ENCODE results near the gene DHX34. TPM values are rescaled to one million over a fixed set of nuclear protein-coding genes. Genes with fewer than 3 reads are reported as not detected.

The DHX34 gene
- total RNA-seq, 1 experiment from 2014 or later, result 18.9 TPM

DNA sequence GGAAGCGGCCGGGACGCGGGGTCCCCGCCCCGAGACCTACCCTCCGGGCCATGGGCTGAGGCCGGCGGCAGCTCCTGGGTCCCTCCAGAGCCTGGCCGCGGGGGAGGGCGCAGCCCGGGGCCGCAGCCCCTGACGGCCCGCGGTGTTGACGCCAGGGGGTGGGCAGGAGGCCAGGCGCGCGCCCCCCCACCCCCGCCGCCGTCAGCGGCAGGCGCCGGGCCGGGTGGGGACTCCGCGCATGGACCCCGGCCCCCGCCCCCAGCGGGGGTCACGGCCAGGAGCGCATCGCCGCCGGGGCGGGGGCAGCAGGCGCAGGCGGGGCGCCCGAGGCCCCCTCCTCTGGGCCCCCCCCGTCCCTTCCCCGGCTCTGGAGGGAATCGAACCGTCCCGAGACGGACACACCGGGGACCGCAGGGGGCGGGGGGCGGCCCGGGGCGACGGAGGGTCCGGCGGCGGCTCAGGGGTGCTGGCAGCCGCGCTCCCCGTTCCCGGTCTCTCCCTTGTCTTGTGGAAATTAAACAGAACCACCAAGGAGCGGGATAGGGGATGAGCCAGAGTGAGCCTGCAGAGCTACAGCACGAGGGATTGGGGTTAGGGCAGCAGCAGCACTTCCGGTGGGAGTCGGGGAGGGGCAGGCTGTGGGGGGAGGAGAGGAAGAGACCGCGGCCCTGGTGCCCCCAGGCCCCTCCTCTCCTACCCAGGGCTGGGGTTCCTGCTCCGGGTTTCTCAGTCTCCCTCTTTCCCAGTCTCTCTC, 70.1 kb downstream of the DHX34 start, which contains the start of gene MEIS3:
TSS of gene MEIS3 (minus strand) at position 498 of the 754 bp plus-strand sequence. CDS start at position 52, 446 bp downstream.
- peaks cover 24% of the 10 kb centered on the region for H3K27me3 ChIP-seq

DNA sequence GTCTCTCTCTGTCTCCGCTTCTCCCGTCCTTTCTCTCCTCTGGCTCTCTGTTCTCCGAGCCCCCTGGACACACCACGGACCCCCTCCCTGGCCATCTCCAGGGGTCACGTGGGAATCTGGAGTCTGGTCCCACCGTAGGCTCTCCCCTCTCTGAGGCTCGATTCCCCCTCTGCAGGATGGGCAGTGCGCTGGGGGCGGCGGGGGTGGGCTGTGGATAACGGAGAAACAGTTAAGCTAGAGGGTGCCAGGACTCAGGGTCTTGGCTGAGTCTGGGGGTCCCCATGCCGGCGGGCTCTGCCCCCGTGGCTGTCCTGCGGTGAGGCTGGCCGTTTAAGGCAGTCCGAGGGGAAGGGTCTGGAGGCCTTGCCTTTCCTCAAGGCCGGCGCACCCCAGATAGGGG, 70.7 kb downstream of the DHX34 start:
- H3K27me3 ChIP-seq, result peaks cover 24% of the 10 kb centered on the region
- peaks cover 23% of the 10 kb centered on the region; the same call in 1 of the 2 replicates for H3K4me1 ChIP-seq
- H3K36me3 ChIP-seq, result no peaks in the 10 kb centered on the region
- no peak overlapping the region for H3K4me3 ChIP-seq
- DNase-seq, result no peak
- H3K27ac ChIP-seq, result no peak overlapping the region
- no peaks in the 10 kb centered on the region for H3K9me3 ChIP-seq (replicated peaks)

More for the DNA sequence above, 70.1 kb downstream of the DHX34 start, which contains the start of gene MEIS3:
- H3K9me3 ChIP-seq (replicated peaks), result no peaks in the 10 kb centered on the region
- no peaks in the 10 kb centered on the region for H3K36me3 ChIP-seq
- peaks cover 23% of the 10 kb centered on the region; the same call in 1 of the 2 replicates for H3K4me1 ChIP-seq
- peak within 1 kb of the TSS; percentile 64 for H3K4me3 ChIP-seq
- no peak within 1 kb of the TSS for H3K27ac ChIP-seq
- peak in 1 of 2 experiments; percentile 27 for DNase-seq

DNA sequence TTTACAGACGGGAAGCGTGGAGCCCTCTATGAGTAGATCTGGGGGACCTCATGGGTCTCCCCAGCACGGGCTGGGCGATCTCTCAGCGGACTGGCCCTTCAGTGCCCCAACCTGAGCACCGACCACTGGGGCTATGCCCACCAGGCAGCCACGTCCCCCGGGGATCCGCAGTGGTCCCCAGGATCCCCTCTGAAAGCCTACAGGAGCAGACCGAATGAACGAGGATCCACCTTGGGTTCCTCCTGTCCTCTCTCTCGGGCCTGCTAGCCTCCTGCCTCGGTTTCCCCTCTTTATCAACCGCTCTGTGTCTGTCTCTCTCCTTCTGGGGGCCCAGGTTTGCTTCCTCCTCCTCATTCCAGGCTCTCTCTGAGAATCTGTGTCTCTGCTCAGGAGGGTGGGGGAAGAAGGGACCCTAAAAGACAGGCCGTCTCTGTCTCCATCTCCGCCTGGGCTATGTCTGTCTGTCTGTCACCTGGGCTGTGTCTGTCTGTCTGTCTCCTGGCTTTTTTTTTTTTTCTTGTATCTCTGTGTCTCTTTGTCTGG, 72.2 kb downstream of the DHX34 start:
- Histone ChIP-seq H3K9me3 (replicated peaks) (no peaks in the 10 kb centered on the region), H3K4me1 (peaks cover 23% of the 10 kb centered on the region; the same call in 1 of the 2 replicates), H3K27me3 (peaks cover 24% of the 10 kb centered on the region), H3K27ac (no peak overlapping the region), H3K4me3 (no peak overlapping the region; the same call in 1 of the 2 replicates), H3K36me3 (no peaks in the 10 kb centered on the region)
- no peak for DNase-seq

DNA sequence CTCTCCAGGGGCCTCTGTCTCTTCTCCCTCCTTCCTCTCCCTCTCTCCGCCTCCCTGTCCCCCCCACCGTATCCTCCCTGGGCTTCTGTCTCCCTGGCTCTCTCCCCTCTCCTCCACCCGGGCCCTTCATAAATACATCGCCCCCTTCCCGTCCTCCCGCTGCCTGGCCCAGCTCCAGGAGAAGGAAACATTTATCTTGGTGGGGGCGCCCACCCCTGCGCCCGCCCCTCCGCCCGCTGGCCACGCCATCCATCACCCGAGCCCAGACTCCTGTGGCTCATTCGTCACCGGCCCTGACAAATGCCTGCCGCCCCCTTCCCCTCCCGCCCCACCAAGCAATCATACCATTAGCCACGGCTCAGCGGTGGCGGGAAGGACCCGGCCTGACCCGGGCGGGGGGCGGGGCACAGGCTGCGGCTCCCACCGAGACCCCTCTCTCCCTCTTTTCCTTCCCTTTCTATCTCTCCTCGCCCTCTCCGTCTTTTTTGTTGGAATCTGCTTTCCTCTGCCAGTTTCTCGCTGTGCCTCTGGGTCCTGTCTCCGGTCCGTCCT, 72.8 kb downstream of the DHX34 start:
- Histone ChIP-seq H3K27me3 (peaks cover 24% of the 10 kb centered on the region), H3K9me3 (replicated peaks) (no peaks in the 10 kb centered on the region)
- DNase-seq, result peak; percentile 57 to 61

DNA sequence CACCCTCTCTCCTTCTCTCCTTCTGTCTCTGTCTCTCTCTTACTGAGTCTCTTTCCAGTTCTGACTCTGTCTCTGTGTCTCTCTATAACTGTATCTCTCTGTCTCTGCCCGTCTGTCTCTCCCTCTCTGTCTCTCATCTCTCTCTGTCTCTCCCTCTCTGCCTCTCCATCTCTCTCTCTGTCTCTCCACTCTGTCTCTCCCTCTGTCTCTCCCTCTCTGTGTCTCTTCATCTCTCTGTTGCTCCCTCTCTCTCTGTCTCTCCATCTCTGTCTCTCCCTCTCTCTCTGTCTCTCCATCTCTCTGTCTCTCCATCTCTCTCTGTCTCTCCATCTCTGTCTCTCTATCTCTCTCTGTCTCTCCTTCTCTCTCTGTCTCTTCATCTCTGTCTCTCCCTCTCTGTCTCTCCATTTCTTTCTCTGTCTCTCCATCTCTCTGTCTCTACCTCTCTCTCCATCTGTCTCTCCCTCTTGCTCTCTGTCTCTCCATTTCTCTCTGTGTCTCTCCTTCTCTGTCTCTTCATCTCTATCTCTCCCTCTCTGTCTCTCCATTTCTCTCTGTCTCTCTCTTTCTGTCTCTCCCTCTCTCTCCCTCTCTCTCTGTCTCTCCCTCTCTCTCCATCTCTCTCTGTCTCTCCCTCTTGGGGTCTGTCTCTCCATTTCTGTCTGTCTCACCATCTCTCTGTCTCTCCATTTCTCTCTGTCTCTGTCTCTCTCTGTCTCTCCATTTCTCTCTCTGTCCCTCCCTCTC, 73.5 kb downstream of the DHX34 start:
- Histone ChIP-seq H3K27me3 (peaks cover 24% of the 10 kb centered on the region), H3K36me3 (no peaks in the 10 kb centered on the region), H3K9me3 (replicated peaks) (no peaks in the 10 kb centered on the region), H3K4me1 (peaks cover 23% of the 10 kb centered on the region), H3K4me3 (peak overlapping the region; percentile 38), H3K27ac (no peak overlapping the region; the same call in 1 of the 2 replicates)
- DNase-seq, result no peak

More for the DNA sequence above, 72.8 kb downstream of the DHX34 start:
- H3K4me1 ChIP-seq, result peaks cover 23% of the 10 kb centered on the region; the same call in 1 of the 2 replicates
- peak overlapping the region; percentile 38 for H3K4me3 ChIP-seq
- H3K27ac ChIP-seq, result no peak overlapping the region; the same call in 1 of the 2 replicates
- no peaks in the 10 kb centered on the region for H3K36me3 ChIP-seq

DNA sequence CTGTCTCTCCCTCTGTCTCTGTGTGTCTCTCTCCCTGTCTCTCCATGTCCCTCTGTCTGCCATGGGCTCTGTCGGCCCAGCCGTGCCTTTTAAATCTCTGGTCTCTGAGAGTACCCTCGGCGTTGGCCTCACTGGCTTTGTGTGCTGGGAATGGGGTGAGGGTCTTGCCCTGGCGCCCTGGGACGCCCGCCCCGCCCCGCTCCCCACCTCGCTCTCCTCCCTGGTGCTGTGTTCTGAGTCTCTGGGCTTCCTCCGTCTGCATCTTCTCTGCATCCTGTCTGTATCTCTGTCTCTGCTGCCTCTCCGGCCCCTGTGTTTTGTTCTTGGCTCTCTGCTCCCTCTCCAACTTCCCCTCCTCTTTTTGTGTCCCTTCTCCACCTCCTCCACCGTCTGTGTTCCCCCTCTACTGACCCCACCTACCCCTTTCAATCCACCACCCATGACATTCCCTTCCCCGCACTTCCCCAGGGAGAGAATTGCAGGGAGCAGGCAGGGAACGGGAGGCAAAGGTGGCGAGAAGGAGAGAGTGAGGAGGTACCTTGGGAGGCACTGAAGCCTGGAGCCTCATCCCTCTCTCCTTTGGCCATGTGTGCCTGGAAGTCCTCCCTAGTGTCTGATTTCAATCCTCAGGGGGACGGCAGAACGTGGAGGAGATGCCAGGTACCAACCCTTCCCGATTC, 74.2 kb downstream of the DHX34 start:
- Histone ChIP-seq H3K27ac (no peak overlapping the region), H3K36me3 (no peaks in the 10 kb centered on the region), H3K9me3 (replicated peaks) (no peaks in the 10 kb centered on the region), H3K4me3 (no peak overlapping the region), H3K4me1 (peaks cover 26% of the 10 kb centered on the region), H3K27me3 (peaks cover 24% of the 10 kb centered on the region)
- no peak for DNase-seq

DNA sequence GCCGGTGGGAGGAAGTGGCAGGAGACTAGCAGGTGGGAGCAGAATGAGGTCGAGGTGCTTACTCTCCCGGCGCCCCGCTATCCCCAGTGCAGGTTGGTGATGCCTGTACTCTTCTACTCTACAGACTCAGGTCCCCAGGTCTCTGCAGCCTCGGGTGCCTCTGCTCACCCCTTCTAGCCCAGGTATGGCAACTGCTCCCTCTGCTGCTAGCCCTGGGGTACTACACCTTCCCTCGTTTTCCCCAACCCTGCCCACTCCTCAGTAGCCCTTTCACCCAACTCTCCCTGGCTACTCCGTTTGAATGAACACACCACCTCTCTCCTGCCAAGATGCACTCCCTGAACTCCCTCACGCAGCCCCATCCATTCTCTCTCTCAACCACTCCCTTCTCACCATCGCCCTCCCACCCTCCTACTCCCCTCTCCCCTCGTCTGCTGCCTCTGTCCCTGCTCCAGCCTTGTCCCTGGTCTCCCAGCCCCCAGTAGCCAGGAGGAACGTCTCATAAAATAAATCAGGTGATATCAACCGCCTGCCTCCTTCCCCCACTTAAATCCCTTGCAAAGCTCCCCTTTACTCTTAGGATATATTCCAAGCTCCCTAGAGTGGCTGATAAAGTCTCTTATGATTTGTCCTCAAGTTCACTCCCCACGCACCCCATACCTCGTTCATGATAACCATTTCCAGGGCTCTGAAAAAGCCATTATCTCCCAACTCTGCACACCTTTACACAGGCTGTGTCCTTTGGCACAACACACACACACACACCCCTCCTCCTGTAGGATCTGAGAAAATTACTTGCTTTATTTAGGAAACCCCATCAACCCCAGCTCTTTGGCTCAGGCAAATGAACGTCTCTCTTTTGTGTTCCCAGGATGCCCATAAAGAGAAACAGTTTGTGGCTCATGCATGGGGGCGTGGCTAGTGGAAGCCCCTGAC, 78.4 kb downstream of the DHX34 start:
- Histone ChIP-seq H3K4me1 (peaks cover 5% of the 10 kb centered on the region), H3K4me3 (peak overlapping the region; percentile 5; the same call in 1 of the 2 replicates), H3K27me3 (peaks cover 7% of the 10 kb centered on the region), H3K9me3 (replicated peaks) (no peaks in the 10 kb centered on the region), H3K36me3 (no peaks in the 10 kb centered on the region), H3K27ac (no peak overlapping the region)
- peak; percentile 73 to 88 for DNase-seq

DNA sequence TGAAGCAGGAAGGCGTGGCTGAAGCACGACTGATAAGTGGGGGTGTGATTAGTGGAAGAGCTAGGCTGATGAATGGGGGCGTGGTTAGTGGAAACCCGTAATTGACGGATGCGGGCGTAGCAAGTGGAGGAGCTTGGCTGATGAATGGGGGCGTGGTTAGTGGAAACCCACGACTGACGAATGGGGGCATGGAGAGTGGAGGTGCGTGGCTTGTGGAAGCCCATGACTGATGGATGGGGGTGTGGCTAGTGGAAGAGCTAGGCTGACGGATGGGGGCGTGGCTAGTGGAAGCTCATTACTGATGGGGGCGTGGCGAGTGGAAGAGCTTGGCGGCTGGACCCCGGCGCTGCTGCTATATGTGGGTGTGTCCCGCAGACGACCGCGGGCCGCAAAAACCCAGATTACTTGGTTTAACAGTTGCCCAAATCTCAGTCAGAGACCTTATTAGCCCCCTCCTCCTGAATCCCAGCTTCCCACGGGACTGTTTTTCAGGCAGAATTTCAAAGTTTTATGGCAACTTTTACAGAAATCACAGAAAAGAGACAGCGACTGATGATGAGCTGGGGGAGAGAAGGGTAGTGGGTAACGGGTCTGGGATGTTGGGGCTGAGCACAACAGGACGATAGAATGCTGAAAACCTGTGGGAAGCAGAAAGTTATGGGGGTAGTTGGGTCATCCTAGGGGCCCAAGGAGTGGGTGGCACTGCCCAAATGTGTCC, 79.2 kb downstream of the DHX34 start:
- peak; percentile 99 for DNase-seq
- Histone ChIP-seq H3K4me3 (peak overlapping the region; percentile 24), H3K27me3 (no peaks in the 10 kb centered on the region), H3K9me3 (replicated peaks) (no peaks in the 10 kb centered on the region), H3K4me1 (peaks cover 5% of the 10 kb centered on the region), H3K36me3 (no peaks in the 10 kb centered on the region), H3K27ac (no peak overlapping the region)

DNA sequence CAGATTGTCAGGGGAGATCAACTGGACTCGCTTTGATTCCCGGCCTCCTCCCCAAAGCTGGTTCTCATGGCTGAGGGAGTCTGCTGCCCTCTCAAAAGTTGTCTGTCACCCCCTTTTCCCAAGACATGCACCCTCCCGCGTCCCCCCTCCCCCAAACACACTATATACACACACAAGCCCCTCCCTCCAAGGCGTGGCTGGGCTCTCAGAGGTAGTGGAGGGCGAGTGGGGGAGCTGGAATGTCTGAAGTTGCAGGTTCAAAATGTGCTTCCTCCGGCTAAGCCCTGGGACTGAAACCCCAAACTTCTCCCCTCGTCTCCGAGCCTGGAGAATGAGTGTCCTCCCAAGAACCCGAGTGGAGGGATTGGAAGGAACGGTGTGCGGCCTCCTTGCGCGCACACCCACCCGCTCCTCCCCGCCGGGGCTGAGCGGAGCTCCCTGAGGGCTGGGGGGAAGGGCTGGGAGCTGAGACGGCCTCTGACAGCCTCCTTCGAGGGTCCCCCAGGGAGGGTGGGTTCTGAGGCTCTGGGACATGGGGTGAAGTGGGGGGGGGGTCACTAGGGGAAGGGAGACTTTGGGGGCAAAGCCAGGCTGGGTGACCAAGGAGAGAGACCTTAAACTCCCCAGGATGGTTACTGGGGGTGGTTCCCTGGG, 80.2 kb downstream of the DHX34 start:
- Histone ChIP-seq H3K4me1 (peaks cover 5% of the 10 kb centered on the region), H3K36me3 (no peaks in the 10 kb centered on the region), H3K27ac (no peak overlapping the region), H3K27me3 (no peaks in the 10 kb centered on the region), H3K4me3 (no peak overlapping the region), H3K9me3 (replicated peaks) (no peaks in the 10 kb centered on the region)
- DNase-seq, result no peak

DNA sequence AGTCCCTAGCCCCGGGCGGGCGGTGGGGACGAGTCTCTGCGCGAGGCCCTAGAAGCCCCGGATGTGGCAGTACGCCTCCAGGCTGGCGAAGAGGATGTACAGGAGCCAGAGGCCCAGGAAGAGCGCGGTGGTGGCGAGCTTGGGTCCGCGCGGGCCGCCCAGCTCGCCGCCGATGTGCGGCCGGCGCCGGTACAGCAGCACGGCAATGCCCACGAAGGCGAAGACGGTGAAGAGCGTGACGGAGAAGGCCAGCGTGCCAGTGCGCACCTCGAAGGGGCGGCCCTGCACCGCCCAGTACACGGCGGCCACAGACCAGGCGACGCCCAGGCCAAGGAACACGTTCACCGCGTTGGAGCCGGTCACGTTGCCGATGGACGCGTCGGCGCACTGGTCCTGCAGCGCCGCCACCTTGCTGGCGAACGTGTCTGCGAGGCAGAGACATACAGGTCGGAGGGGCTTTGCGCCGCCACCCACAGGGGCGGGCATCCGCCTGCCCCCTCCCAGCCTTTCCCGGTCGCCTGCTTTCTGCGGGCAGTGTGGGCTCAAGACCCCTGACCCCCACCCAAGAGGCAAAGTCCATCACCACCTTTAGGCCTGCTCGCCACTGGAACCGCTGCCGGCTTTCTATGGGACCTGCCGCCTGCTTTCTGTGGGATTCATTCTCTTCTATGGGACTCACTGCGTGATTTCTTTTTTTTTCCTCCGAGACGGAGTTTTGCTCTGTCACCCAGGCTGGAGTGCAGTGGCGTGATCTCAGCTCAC, 81.1 kb downstream of the DHX34 start:
- Histone ChIP-seq H3K27me3 (no peaks in the 10 kb centered on the region), H3K36me3 (no peaks in the 10 kb centered on the region)
- DNase-seq, result no peak

DNA sequence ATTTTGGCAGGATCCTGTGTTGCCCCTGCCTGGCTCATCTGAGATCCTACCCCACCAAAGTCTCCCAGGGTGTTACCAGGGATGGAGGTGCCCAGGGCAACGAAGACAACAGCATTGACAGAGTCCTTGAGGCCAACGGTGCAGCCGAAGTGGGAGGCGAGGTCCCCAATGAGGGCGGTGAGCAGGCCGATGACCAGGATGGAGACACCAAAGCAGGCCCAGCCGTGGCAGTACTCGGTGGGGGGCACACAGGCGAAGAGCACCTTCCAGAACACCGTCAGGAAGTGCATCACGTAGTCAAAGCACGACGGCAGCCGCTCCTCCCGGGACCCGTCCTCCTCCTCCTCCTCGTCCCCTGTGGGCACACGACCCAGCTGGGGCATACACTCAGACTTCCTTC, 83.0 kb downstream of the DHX34 start:
- H3K4me1 ChIP-seq, result peaks cover 5% of the 10 kb centered on the region

More for the DNA sequence above, 81.1 kb downstream of the DHX34 start:
- H3K27ac ChIP-seq, result no peak overlapping the region
- H3K9me3 ChIP-seq (replicated peaks), result no peaks in the 10 kb centered on the region
- H3K4me3 ChIP-seq, result no peak overlapping the region
- peaks cover 5% of the 10 kb centered on the region for H3K4me1 ChIP-seq

More for the DNA sequence above, 83.0 kb downstream of the DHX34 start:
- Histone ChIP-seq H3K4me3 (no peak overlapping the region), H3K27me3 (no peaks in the 10 kb centered on the region; the same call in 1 of the 2 replicates), H3K36me3 (no peaks in the 10 kb centered on the region), H3K9me3 (replicated peaks) (no peaks in the 10 kb centered on the region), H3K27ac (no peak overlapping the region)
- DNase-seq, result no peak
